Retinal pigment epithelial cell (primary cell): ENCODE data around the gene POT1.

Experiments used
- DNase-seq: peaks from one replicate; pipeline ENCODE4 v3.0.0-alpha.2; 2010; ENCODE audit warnings: low read depth
- H3K4me3 ChIP-seq: 2 replicates; pipeline ENCODE4 v1.5.1; 2011; ENCODE audit warnings: mild to moderate bottlenecking, low read length, control low read depth, moderate library complexity
- TF ChIP-seq, protein P1 (sequence below): conservative IDR thresholded peaks from 2 replicates; pipeline ENCODE4 v1.5.1; 2011; ENCODE audit warnings: low read depth, low read length, control low read depth, inconsistent platforms

The POT1 gene

DNA sequence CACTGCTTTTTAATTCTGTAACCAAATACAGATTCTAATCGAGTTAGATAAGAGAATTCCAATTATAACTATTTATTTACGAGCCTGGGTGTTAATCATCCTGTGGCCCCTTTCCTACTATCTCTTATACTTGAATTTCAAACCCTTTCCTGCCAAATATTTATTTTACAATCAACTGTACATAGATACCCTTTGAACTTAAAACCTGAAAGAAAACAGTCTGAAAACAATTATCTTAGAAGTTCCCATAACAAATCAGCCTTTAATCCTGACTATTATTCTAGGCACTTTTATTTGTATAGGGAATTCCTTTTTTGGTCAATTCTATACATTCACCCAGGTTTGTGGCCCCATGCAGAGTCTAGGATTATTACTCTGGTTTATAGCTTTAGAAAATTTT lies 153.5 kb downstream of the POT1 start:
- DNase-seq, result no peak
- H3K4me3 ChIP-seq, result no peak overlapping the region
- TF ChIP-seq, protein P1, sequence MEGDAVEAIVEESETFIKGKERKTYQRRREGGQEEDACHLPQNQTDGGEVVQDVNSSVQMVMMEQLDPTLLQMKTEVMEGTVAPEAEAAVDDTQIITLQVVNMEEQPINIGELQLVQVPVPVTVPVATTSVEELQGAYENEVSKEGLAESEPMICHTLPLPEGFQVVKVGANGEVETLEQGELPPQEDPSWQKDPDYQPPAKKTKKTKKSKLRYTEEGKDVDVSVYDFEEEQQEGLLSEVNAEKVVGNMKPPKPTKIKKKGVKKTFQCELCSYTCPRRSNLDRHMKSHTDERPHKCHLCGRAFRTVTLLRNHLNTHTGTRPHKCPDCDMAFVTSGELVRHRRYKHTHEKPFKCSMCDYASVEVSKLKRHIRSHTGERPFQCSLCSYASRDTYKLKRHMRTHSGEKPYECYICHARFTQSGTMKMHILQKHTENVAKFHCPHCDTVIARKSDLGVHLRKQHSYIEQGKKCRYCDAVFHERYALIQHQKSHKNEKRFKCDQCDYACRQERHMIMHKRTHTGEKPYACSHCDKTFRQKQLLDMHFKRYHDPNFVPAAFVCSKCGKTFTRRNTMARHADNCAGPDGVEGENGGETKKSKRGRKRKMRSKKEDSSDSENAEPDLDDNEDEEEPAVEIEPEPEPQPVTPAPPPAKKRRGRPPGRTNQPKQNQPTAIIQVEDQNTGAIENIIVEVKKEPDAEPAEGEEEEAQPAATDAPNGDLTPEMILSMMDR, result no peak

DNA sequence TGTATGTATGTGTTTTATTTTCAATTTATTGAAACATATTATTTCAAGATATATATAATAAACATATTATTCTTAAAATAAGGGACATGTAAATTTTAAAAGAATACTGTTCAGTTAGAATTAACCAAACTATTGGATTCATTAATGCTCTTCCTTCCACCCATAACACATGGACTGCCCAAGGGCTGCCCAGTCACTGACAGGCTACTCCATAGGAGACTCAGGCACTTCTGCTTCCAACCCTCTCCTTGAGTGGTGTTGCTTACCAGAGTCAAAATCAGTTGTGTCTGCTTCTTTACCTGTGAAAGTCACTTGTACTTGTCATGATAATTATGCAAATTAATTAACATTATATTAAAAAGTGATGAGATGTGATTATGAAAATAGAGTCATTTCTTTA lies 154.2 kb downstream of the POT1 start:
- no peak for DNase-seq
- H3K4me3 ChIP-seq, result no peak overlapping the region
- TF ChIP-seq, protein P1, result no peak

DNA sequence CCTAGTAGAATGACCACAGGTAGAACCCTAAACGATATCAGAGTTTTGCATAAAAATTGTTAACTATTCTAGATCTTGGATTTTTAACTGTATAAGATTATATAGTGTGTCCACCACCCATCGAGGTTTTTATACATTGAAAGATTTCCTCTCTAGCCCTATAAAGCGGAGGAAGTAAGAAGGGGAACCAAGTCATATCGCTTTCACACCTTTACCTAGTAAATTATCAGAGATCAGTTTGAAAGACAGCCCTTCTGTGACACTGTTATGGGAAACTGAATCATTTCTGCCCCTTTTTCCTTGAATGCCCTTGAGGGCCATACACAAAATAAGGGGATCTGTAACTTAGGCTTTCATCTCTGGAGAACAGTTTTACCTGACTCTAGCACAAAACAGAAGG lies 155.7 kb downstream of the POT1 start:
- no peak overlapping the region for H3K4me3 ChIP-seq
- DNase-seq, result no peak
- TF ChIP-seq, protein P1, result no peak

DNA sequence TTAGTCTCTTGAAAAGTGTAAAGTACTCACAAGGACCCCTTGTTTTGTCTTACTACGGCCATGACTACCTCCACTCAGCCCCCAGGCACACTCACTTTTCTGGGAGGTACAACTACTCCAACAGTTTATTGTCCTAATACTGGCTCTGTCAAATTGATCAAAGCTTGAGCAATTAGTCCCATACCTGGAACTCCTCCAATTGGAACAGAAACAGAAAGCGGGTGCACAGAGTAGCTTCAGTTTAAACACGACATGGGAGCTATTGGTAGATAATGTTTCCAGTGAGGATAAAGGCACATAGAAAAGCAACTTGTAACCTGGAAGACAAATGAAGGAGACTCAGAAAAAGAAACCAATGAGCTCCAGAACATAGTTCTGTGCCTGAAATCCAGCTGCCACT lies 156.3 kb downstream of the POT1 start:
- TF ChIP-seq, protein P1, result no peak
- no peak for DNase-seq
- H3K4me3 ChIP-seq, result no peak overlapping the region
